Ovary (tissue), 3 donors: ENCODE data around the gene TOP1.

Source experiments
- CTCF ChIP-seq, 3 donors: fragments of 450-650 bp in 2 of 3; fragments of 200-600 bp in 1 of 3; IDR thresholded peaks; one replicate each; pipeline versions ENCODE4 v1.5.1 to v1.8.0; 2016 to 2022; ENCODE audit warnings: antibody characterized with exemption in 3 of 3, mild to moderate bottlenecking in 1 of 3
- EP300 ChIP-seq: sonication (generic); formaldehyde crosslinking; IDR thresholded peaks from one replicate; pipeline ENCODE4 v1.6.1; 2017; ENCODE audit warnings: antibody characterized with exemption
- POLR2A ChIP-seq: fragments of 450-650 bp; IDR thresholded peaks from one replicate; pipeline ENCODE4 v1.6.1; 2017; ENCODE audit warnings: antibody characterized with exemption, mild to moderate bottlenecking, moderate library complexity
- donor health status: DM: no; HTN: no; CAD: no.

GRCh38 chr20:41087777-41088176 lies 59.2 kb downstream of the TOP1 start:
- TF ChIP-seq CTCF (IDR thresholded peaks at IDR 0.05) = no peak
- TF ChIP-seq POLR2A = no peak
- no peak for TF ChIP-seq EP300
